Endothelial cell of umbilical vein (primary cell): ENCODE data around the gene DCPS. TPM values are rescaled to one million over a fixed set of nuclear protein-coding genes. Genes with fewer than 3 reads are reported as not detected.

ENCODE experiments used
- BruUV-seq: library from RNA; stranded (reverse); fragments of 400-500 nt; replicated peaks from 2 replicates; lab custom pipeline; 2021; lab: Mats Ljungman, UMichigan
- CTCF ChIA-PET: fragments of 300-600, 350-600 bp; sonication (Branson Sonifier 250); formaldehyde crosslinking; loops from one replicate; lab custom pipeline; 2021; ENCODE audit warnings: antibody characterized with exemption, inconsistent platforms; lab: Charles Lee
- POLR2A ChIA-PET: fragments of 300-600, 350-600 bp; sonication (Branson Sonifier 250); formaldehyde crosslinking; loops from one replicate; lab custom pipeline; 2021; ENCODE audit warnings: antibody characterized with exemption, inconsistent platforms; lab: Charles Lee
- DNase-seq: peaks from one replicate; pipeline ENCODE4 v3.0.0-alpha.2; 2011; ENCODE audit warnings: low read depth, low spot score
- FAIRE-seq: peaks from 2 replicates; lab custom pipeline; 2011; peaks lifted over from hg19 to GRCh38; lab: Jason Lieb, UNC
- H2AFZ ChIP-seq: 2 replicates; pipeline ENCODE4 v1.6.0; 2012; ENCODE audit warnings: low read depth, low read length, control low read depth, inconsistent platforms
- H3K27ac ChIP-seq: 2 replicates; pipeline ENCODE4 v1.5.1; 2011; ENCODE audit warnings: low read depth, mild to moderate bottlenecking, control low read depth, low read length, moderate library complexity; ENCODE audit not compliant: insufficient read depth
- H3K27me3 ChIP-seq, 2 experiments: 2 replicates each; pipeline versions ENCODE4 v1.6.0 to v1.6.1; 2011; ENCODE audit warnings: low read length in 2 of 2, mixed read lengths in 1 of 2; ENCODE audit not compliant: control insufficient read depth in 2 of 2, insufficient read depth in 2 of 2
- H3K36me3 ChIP-seq, 2 experiments: 2 replicates in 1 of 2; 3 replicates in 1 of 2; pipeline ENCODE4 v1.5.1; 2011; ENCODE audit warnings: low read length in 2 of 2, mild to moderate bottlenecking in 1 of 2, moderate library complexity in 1 of 2; ENCODE audit not compliant: control insufficient read depth in 2 of 2, insufficient read depth in 2 of 2; ENCODE audit errors: extremely low read depth in 1 of 2
- H3K4me1 ChIP-seq: 3 replicates; pipeline ENCODE4 v1.5.1; 2011; ENCODE audit warnings: mild to moderate bottlenecking, low read length; ENCODE audit not compliant: control insufficient read depth, insufficient read depth; ENCODE audit errors: extremely low read depth
- H3K4me2 ChIP-seq: 2 replicates; pipeline ENCODE4 v1.6.1; 2011; ENCODE audit warnings: low read length, control low read depth, mixed read lengths; ENCODE audit not compliant: insufficient read depth
- H3K4me3 ChIP-seq, 3 experiments: fragments of 200-600 bp in 1 of 3; sonication (generic), shearing (Covaris generic) in 1 of 3; replicated peaks in 1 of 3; 2 replicates each; pipeline ENCODE4 v1.5.1; 2011 to 2016; ENCODE audit warnings: control low read depth in 3 of 3, low read length in 3 of 3, mild to moderate bottlenecking in 2 of 3, inconsistent platforms in 1 of 3, low read depth in 1 of 3, moderate library complexity in 1 of 3; ENCODE audit not compliant: insufficient read depth in 1 of 3
- H3K79me2 ChIP-seq: 2 replicates; pipeline ENCODE4 v1.6.0; 2012; ENCODE audit warnings: low read length, inconsistent platforms; ENCODE audit not compliant: control insufficient read depth, insufficient read depth
- H3K9ac ChIP-seq: replicated peaks from 2 replicates; pipeline ENCODE3; 2011; ENCODE audit warnings: low read length, control low read depth; ENCODE audit not compliant: insufficient read depth; ENCODE audit errors: extremely low read depth
- H3K9me1 ChIP-seq: replicated peaks from 3 replicates; pipeline ENCODE4 v1.6.0; 2011; ENCODE audit warnings: mild to moderate bottlenecking, low read length; ENCODE audit not compliant: control insufficient read depth, insufficient read depth; ENCODE audit errors: extremely low read depth
- H3K9me3 ChIP-seq: replicated peaks from 2 replicates; pipeline ENCODE4 v1.5.1; 2012; ENCODE audit warnings: low read length, inconsistent platforms; ENCODE audit not compliant: control insufficient read depth, insufficient read depth
- H4K20me1 ChIP-seq: replicated peaks from 2 replicates; pipeline ENCODE3; 2011; ENCODE audit warnings: mild to moderate bottlenecking, low read length; ENCODE audit not compliant: control insufficient read depth, insufficient read depth; ENCODE audit errors: extremely low read depth
- CTCF ChIP-seq, 2 donors: IDR thresholded peaks; 1 replicate in 1 of 2; 2 replicates in 1 of 2; pipeline ENCODE4 v1.5.1; 2011; ENCODE audit warnings: low read length in 2 of 2, mild to moderate bottlenecking in 2 of 2, moderate library complexity in 2 of 2, control low read depth in 1 of 2, inconsistent platforms in 1 of 2, low read depth in 1 of 2; ENCODE audit not compliant: insufficient read depth in 1 of 2; ENCODE audit errors: extremely low read depth in 1 of 2
- EZH2 ChIP-seq: IDR thresholded peaks from 2 replicates; pipeline ENCODE4 v1.6.1; 2012; ENCODE audit warnings: borderline replicate concordance, low read depth, mild to moderate bottlenecking, moderate library complexity, low read length, inconsistent platforms; ENCODE audit not compliant: severe bottlenecking
- GATA2 ChIP-seq: IDR thresholded peaks from 2 replicates; pipeline ENCODE4 v1.7.0; 2011; ENCODE audit warnings: low read depth, mild to moderate bottlenecking, moderate library complexity, mixed read lengths, low read length; ENCODE audit not compliant: insufficient read length, insufficient read depth
- JUN ChIP-seq: IDR thresholded peaks from 2 replicates; pipeline ENCODE4 v1.6.1; 2011; ENCODE audit warnings: borderline replicate concordance, low read depth; ENCODE audit not compliant: insufficient read length, insufficient read depth
- MAX ChIP-seq: IDR thresholded peaks from 2 replicates; pipeline ENCODE4 v1.6.1; 2011; ENCODE audit not compliant: insufficient read depth, insufficient read length
- MYC ChIP-seq: IDR thresholded peaks from one replicate; pipeline ENCODE4 v1.6.1; 2011; ENCODE audit warnings: mild to moderate bottlenecking, low read depth, low read length
- POLR2AphosphoS5 ChIP-seq: IDR thresholded peaks from 2 replicates; pipeline ENCODE4 v1.6.1; 2012; ENCODE audit warnings: low read depth, mild to moderate bottlenecking, control low read depth, low read length, moderate library complexity; ENCODE audit not compliant: insufficient read depth
- dilution Hi-C: fragments of 300-500 bp; cut with MboI; formaldehyde crosslinking; loops from one replicate; pipeline ENCODE4 v1.15.0; 2019; ENCODE audit warnings: low sequenced_read_pairs; ENCODE audit not compliant: extremely low pct_ligation_motif_present
- intact Hi-C: fragments of 100-400 bp; cut with micrococcal nuclease; formaldehyde crosslinking; loops from one replicate; pipeline ENCODE4 v1.10.0; 2022
- polyA plus RNA-seq, 4 experiments: library from polyadenylated mRNA; depleted of rRNA in 3 of 4; stranded (reverse) in 3 of 4; unstranded in 1 of 4; fragments of >200 nt; gene quantifications; 2 replicates each; pipeline versions ENCODE4 v1.2.1 to v1.2.3, GENCODE V29; 2011 to 2012; ENCODE audit warnings: missing spikeins in 1 of 4
- total RNA-seq: library from RNA; stranded (reverse); gene quantifications from 2 replicates; pipeline ENCODE4 v1.2.3, GENCODE V29; 2021

DCPS gene
- total and polyA plus RNA-seq, 2 donors (not counting 3 experiments of a cell fraction or from before 2014, with no cell fraction given), result 19.6 to 36.0 TPM

- dilution Hi-C loops, result no loop called here
- BruUV-seq, result no TSS peak
- no peaks in the 10 kb centered on the region for H3K4me1 ChIP-seq
- no peaks in the 10 kb centered on the region for H3K27me3 ChIP-seq
- no peak overlapping the region for H2AFZ ChIP-seq
- H3K9me3 ChIP-seq, result no peaks in the 10 kb centered on the region
- no peak for DNase-seq
- H3K9me1 ChIP-seq, result peaks cover 3% of the 10 kb centered on the region
- intact Hi-C loops, result no loop called here
- peaks cover 12 to 16% of the 10 kb centered on the region in 2 experiments for H3K36me3 ChIP-seq
- H3K27ac ChIP-seq, result no peak overlapping the region
- H3K4me2 ChIP-seq, result no peak overlapping the region
- H3K9ac ChIP-seq, result no peak overlapping the region
- TF ChIP-seq CTCF (IDR thresholded peaks at IDR 0.05; ENCODE audit: extremely low read depth in 1 of 2, insufficient read depth in 1 of 2, low read depth in 1 of 2, low read length in 2 of 2), result no peak
- no peak for TF ChIP-seq MAX
- no peak for TF ChIP-seq GATA2
- TF ChIP-seq POLR2AphosphoS5, result no peak
- no peak for TF ChIP-seq MYC
- no peak for TF ChIP-seq JUN
- no peak for TF ChIP-seq EZH2
- H4K20me1 ChIP-seq, result no peaks in the 10 kb centered on the region
- H3K4me3 ChIP-seq, result no peak overlapping the region
- CTCF ChIA-PET, result no interaction called here
- POLR2A ChIA-PET, result no interaction called here
- H3K79me2 ChIP-seq, result no peaks in the 10 kb centered on the region
- no peak for FAIRE-seq
These were observed 47.6 kb upstream of the DCPS start for GRCh38 chr11:126256216-126256615.
